Neuronal stem cell (in vitro differentiated cells): ENCODE data around the gene GIPC3.

Experiments used
- DNase-seq: peaks from one replicate; pipeline ENCODE4 v3.0.0-alpha.2; 2013; ENCODE audit warnings: low spot score
- H2AFZ ChIP-seq: one replicate; pipeline ENCODE4 v1.6.1; 2013; ENCODE audit warnings: mild to moderate bottlenecking, low read length, inconsistent platforms
- H2AK5ac ChIP-seq: 2 replicates; pipeline ENCODE4 v1.6.1; 2013; ENCODE audit warnings: low read depth, mild to moderate bottlenecking, inconsistent platforms, low read length, moderate library complexity, mixed read lengths
- H2BK120ac ChIP-seq: 2 replicates; pipeline ENCODE4 v1.6.1; 2013; ENCODE audit warnings: low read depth, mild to moderate bottlenecking, inconsistent platforms, low read length, moderate library complexity, mixed read lengths
- H2BK12ac ChIP-seq: one replicate; pipeline ENCODE4 v1.6.1; 2013; ENCODE audit warnings: low read length, inconsistent platforms
- H2BK15ac ChIP-seq: 2 replicates; pipeline ENCODE4 v1.6.1; 2013; ENCODE audit warnings: mild to moderate bottlenecking, low read length, inconsistent platforms, mixed read lengths
- H2BK5ac ChIP-seq: one replicate; pipeline ENCODE4 v1.6.1; 2013; ENCODE audit warnings: inconsistent platforms, mild to moderate bottlenecking, low read length, moderate library complexity
- H3K14ac ChIP-seq: one replicate; pipeline ENCODE4 v1.6.1; 2013; ENCODE audit warnings: low read length, inconsistent platforms
- H3K18ac ChIP-seq: 2 replicates; pipeline ENCODE4 v1.6.1; 2013; ENCODE audit warnings: low read length, inconsistent platforms
- H3K23ac ChIP-seq: 2 replicates; pipeline ENCODE4 v1.6.1; 2013; ENCODE audit warnings: low read depth, mild to moderate bottlenecking, mixed read lengths, low read length, inconsistent platforms; ENCODE audit not compliant: poor library complexity
- H3K27ac ChIP-seq: replicated peaks from 3 replicates; pipeline ENCODE4 v1.5.1; 2013; ENCODE audit warnings: low read length, inconsistent platforms
- H3K27me3 ChIP-seq, 3 experiments: 2 replicates each; pipeline ENCODE4 v1.6.1; 2013; ENCODE audit warnings: low read length in 3 of 3, mild to moderate bottlenecking in 2 of 3, inconsistent platforms in 1 of 3, low read depth in 1 of 3, mixed read lengths in 1 of 3, moderate library complexity in 1 of 3; ENCODE audit not compliant: control insufficient read depth in 3 of 3, insufficient read depth in 3 of 3
- H3K36me3 ChIP-seq, 2 donors: replicated peaks in 1 of 2; 2 replicates each; pipeline ENCODE4 v1.6.1; 2013; ENCODE audit warnings: low read length in 2 of 2; ENCODE audit not compliant: control insufficient read depth in 2 of 2, insufficient read depth in 2 of 2
- H3K4ac ChIP-seq: 2 replicates; pipeline ENCODE4 v1.6.1; 2013; ENCODE audit warnings: inconsistent platforms, mild to moderate bottlenecking, low read length, moderate library complexity
- H3K4me1 ChIP-seq, 2 donors: 1 replicate in 1 of 2; 2 replicates in 1 of 2; pipeline ENCODE4 v1.6.1; 2013; ENCODE audit warnings: low read length in 2 of 2, low read depth in 1 of 2; ENCODE audit not compliant: control insufficient read depth in 2 of 2, insufficient read depth in 1 of 2
- H3K4me2 ChIP-seq: one replicate; pipeline ENCODE4 v1.6.1; 2013; ENCODE audit warnings: mild to moderate bottlenecking, low read length, inconsistent platforms; ENCODE audit not compliant: insufficient read depth, poor library complexity, severe bottlenecking
- H3K4me3 ChIP-seq, 2 donors: 2 replicates each; pipeline ENCODE4 v1.5.1; 2013; ENCODE audit warnings: low read length in 2 of 2, mild to moderate bottlenecking in 2 of 2, inconsistent platforms in 1 of 2, moderate library complexity in 1 of 2
- H3K79me1 ChIP-seq: one replicate; pipeline ENCODE4 v1.6.1; 2013; ENCODE audit warnings: low read depth, mild to moderate bottlenecking, inconsistent platforms, low read length, moderate library complexity
- H3K9ac ChIP-seq: one replicate; pipeline ENCODE4 v1.6.1; 2013; ENCODE audit warnings: mild to moderate bottlenecking, low read depth, low read length, inconsistent platforms; ENCODE audit not compliant: poor library complexity
- H3K9me3 ChIP-seq, 2 donors: replicated peaks in 1 of 2; 2 replicates each; pipeline versions ENCODE3 to v1.6.1; 2013; ENCODE audit warnings: low read length in 2 of 2, mild to moderate bottlenecking in 2 of 2, inconsistent platforms in 1 of 2, low read depth in 1 of 2, mixed read lengths in 1 of 2, moderate library complexity in 1 of 2; ENCODE audit not compliant: control insufficient read depth in 2 of 2, insufficient read depth in 1 of 2
- H4K8ac ChIP-seq: one replicate; pipeline ENCODE4 v1.6.1; 2013; ENCODE audit warnings: low read depth, mild to moderate bottlenecking, inconsistent platforms, low read length, moderate library complexity
- H4K91ac ChIP-seq: one replicate; pipeline ENCODE4 v1.6.1; 2013; ENCODE audit warnings: low read length, low read depth, mild to moderate bottlenecking, inconsistent platforms; ENCODE audit not compliant: poor library complexity
- WGBS, 2 donors: extraction: QIAGEN DNeasy Blood & Tissue Kit; methylation state at CpG; one replicate each; pipeline ENCODE4 v1.1.7; 2013; ENCODE audit warnings: missing lambda C conversion rate in 2 of 2, mixed read lengths in 1 of 2; ENCODE audit not compliant: insufficient read length in 2 of 2, insufficient replicate concordance in 1 of 2; ENCODE audit errors: extremely low coverage in 2 of 2; 5-methylcytosine and 5-hydroxymethylcytosine counted together

Gene GIPC3

DNA sequence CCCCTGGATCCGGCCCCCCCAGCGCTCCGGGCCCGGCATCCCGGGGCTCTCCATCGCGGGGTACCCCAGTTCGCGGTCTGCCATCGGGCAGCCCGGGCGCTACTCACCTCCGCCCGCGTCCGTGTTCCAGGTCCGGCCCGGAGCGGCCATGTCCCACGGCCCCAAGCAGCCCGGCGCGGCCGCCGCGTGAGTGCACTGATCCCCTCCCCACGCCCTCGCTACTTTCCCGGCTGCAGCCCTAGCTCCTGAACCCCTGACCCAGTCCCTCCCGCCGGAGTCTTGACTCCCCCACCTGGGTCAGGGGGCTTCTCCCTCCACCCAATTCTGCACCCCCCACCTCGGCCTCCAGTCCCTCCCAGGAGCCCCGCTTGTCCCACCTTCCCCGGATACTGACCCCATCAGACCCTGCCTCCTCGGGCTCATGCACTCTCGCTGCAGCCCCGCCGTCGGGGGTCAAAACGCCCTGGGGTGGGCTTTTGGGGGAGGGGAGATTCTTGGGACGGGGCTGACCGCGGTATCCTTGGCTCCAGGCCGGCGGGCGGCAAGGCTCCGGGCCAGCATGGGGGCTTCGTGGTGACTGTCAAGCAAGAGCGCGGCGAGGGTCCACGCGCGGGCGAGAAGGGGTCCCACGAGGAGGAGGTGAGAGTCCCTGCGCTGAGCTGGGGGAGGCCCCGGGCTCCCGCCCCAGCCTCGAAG is 12.0 kb upstream of the GIPC3 start:
- Histone ChIP-seq H3K9me3 (no peaks in the 10 kb centered on the region), H3K4me1 (peaks cover 5 to 17% of the 10 kb centered on the region in 2 donors), H3K79me1 (peaks cover 3% of the 10 kb centered on the region), H2AK5ac (peak overlapping the region; percentile 92), H2AFZ (peak overlapping the region; percentile 85), H3K23ac (peak overlapping the region; percentile 65), H3K27ac (no peak overlapping the region), H3K4ac (peak overlapping the region; percentile 37), H3K14ac (peak overlapping the region; percentile 38), H2BK12ac (no peak overlapping the region), H3K4me3 (peak overlapping the region; percentile 94 to 98), H3K36me3 (peaks cover 9 to 19% of the 10 kb centered on the region in 2 donors), H3K18ac (peak overlapping the region; percentile 97), H2BK5ac (peak overlapping the region; percentile 93), H3K9ac (peak overlapping the region; percentile 96), H3K27me3 (peaks cover 0 to 17% (median 0%) of the 10 kb centered on the region in 3 experiments), H2BK120ac (no peak overlapping the region), H3K4me2 (peak overlapping the region; percentile 97), H4K91ac (no peak overlapping the region), H2BK15ac (peak overlapping the region; percentile 71), H4K8ac (no peak overlapping the region)
- DNase-seq: no peak
- WGBS, 2 donors: no CpG with 5 or more reads among the region's 60 CpGs

DNA sequence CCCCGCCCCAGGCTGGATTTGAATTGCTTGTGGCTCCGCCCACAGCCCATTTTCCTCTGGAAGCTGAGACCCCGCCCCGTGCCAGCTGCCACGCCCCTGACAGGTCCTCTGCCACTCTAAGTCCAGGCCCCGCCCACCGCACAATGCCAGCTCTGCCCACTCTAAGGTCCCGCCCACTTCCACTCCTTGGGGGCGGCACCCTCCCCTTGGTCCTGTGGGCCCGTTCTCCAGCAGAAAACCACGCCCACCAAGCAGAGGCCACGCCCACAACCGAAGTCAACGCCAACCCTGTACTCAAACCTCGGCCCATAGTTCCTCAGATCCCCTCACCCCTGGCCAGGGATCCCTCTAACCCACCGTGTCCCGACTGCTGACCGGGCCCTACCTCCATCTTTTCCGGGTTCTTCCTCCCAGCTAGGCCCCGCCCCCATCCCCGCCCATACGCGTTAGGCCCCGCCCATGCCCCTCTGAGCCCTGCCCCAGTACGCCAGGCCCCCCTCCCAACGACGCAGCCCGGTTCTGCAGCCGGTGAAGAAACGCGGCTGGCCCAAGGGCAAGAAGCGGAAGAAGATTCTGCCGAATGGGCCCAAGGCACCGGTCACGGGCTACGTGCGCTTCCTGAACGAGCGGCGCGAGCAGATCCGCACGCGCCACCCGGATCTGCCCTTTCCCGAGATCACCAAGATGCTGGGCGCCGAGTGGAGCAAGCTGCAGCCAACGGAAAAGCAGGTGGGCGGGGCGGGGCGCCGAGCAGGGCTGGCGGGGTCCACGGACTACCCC is 11.2 kb upstream of the GIPC3 start:
- peak; percentile 88 for DNase-seq
- Histone ChIP-seq H3K79me1 (peaks cover 3% of the 10 kb centered on the region), H3K4me3 (peak overlapping the region; percentile 50 to 94), H2BK12ac (no peak overlapping the region), H3K27ac (no peak overlapping the region), H3K18ac (peak overlapping the region; percentile 92), H4K91ac (no peak overlapping the region), H3K4me2 (peak overlapping the region; percentile 97), H2AK5ac (peak overlapping the region; percentile 92), H3K23ac (peak overlapping the region; percentile 65), H3K9ac (peak overlapping the region; percentile 12), H2AFZ (peak overlapping the region; percentile 85), H3K4ac (no peak overlapping the region), H4K8ac (no peak overlapping the region), H3K36me3 (peaks cover 9 to 19% of the 10 kb centered on the region in 2 donors), H2BK5ac (no peak overlapping the region), H2BK120ac (no peak overlapping the region), H3K27me3 (peaks cover 0 to 22% (median 0%) of the 10 kb centered on the region in 3 experiments), H3K4me1 (peaks cover 5 to 17% of the 10 kb centered on the region in 2 donors), H2BK15ac (no peak overlapping the region), H3K9me3 (no peaks in the 10 kb centered on the region), H3K14ac (no peak overlapping the region)
- no CpG with 5 or more reads among the region's 55 CpGs for WGBS, 2 donors

DNA sequence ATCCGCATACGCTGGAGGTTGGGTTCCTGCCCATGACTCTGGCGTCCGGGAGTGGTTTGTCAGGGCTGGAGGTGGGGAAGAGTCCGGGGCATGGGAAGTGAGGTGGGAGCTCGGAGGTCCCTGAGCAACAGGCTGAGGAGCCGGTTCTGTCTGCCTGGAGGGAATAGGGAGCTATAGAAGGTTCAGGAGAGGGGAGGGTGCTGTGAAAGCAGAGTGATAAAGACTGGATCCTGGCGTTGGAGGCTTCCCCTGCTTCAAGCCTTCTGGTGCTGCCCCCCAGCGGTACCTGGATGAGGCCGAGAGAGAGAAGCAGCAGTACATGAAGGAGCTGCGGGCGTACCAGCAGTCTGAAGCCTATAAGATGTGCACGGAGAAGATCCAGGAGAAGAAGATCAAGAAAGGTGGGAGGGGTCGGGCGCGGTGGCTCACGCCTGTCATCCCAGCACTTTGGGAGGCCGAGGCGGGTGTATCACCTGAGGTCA is 10.0 kb upstream of the GIPC3 start:
- peaks cover 0 to 28% (median 0%) of the 10 kb centered on the region in 3 experiments for H3K27me3 ChIP-seq

More for the DNA sequence above, 10.0 kb upstream of the GIPC3 start:
- Histone ChIP-seq H3K36me3 (peaks cover 9 to 19% of the 10 kb centered on the region in 2 donors), H3K23ac (no peak overlapping the region), H3K4me3 (no peak overlapping the region), H3K4me2 (no peak overlapping the region), H3K9ac (no peak overlapping the region), H3K27ac (no peak overlapping the region), H2BK5ac (no peak overlapping the region), H3K9me3 (no peaks in the 10 kb centered on the region), H2AFZ (no peak overlapping the region), H2BK12ac (no peak overlapping the region), H4K8ac (no peak overlapping the region), H3K4ac (no peak overlapping the region), H4K91ac (no peak overlapping the region), H3K18ac (no peak overlapping the region), H2BK15ac (no peak overlapping the region), H3K79me1 (peaks cover 3% of the 10 kb centered on the region), H2BK120ac (no peak overlapping the region), H3K4me1 (peaks cover 5 to 17% of the 10 kb centered on the region in 2 donors), H3K14ac (no peak overlapping the region), H2AK5ac (no peak overlapping the region)
- DNase-seq: no peak
- no CpG with 5 or more reads among the region's 19 CpGs for WGBS, 2 donors
